HG02981 (cell line): ENCODE results near the gene NFIX.

Source experiments
- ATAC-seq: cut with Tn5 transposase; IDR thresholded peaks from one replicate; pipeline ENCODE4 v1.9.1; 2021; ENCODE audit warnings: mild to moderate bottlenecking, moderate library complexity; ENCODE audit not compliant: unreplicated experiment

The NFIX gene

GRCh38 chr19:13100841-13101589 lies 105.7 kb downstream of the NFIX start:
- no peak for ATAC-seq

DNA sequence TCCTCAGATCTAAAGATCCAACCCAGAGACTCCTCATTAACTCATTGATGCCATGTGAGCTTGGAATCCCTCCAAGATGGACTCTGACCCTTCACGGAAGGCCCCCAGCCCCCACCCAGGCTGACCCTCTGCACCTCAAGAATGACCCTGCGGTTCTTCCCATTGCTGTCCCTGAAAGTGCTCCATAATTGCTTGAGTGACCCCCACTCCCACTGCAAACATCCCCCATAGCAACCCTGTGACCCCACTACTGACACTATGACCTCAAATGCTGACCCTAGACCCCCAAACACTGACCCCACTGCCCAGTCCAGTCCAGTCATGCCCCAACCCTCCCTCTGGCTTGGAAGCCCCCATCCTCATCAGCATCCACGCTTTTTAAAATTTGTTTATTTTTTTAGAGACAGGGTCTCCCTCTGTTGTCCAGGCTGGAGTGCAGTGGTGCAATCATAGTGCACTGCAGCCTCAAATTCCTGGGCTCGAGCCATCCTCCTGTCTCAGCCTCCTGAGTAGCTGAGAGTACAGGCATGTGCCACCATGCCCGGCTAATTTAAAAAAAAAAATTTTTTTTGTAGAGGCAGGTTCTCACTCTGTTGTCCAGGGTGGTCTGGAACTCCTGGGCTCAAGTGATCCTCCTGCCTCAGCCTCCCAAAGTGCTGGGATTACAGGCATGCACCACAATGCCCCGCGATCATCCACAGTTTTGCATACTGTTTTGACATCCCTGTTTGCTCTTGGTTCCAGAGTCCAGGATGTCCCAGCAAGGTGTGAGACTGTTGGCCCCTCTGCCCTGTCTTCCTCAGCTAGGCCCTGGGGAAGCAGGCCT lies 106.5 kb downstream of the NFIX start:
- no peak for ATAC-seq

DNA sequence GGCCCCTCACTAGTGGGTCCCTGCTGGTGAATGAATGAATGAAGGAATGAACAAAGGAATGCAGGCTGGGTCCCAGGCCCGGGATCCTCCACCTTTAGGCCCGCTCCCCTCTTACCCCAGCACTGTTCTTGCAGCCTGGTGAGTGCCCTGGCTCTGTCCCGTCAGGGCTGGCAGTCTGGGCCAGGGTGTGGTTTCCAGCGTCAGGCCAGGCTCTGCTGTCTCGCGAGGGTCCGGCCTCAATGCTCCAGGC lies 107.1 kb downstream of the NFIX start:
- ATAC-seq = no peak

DNA sequence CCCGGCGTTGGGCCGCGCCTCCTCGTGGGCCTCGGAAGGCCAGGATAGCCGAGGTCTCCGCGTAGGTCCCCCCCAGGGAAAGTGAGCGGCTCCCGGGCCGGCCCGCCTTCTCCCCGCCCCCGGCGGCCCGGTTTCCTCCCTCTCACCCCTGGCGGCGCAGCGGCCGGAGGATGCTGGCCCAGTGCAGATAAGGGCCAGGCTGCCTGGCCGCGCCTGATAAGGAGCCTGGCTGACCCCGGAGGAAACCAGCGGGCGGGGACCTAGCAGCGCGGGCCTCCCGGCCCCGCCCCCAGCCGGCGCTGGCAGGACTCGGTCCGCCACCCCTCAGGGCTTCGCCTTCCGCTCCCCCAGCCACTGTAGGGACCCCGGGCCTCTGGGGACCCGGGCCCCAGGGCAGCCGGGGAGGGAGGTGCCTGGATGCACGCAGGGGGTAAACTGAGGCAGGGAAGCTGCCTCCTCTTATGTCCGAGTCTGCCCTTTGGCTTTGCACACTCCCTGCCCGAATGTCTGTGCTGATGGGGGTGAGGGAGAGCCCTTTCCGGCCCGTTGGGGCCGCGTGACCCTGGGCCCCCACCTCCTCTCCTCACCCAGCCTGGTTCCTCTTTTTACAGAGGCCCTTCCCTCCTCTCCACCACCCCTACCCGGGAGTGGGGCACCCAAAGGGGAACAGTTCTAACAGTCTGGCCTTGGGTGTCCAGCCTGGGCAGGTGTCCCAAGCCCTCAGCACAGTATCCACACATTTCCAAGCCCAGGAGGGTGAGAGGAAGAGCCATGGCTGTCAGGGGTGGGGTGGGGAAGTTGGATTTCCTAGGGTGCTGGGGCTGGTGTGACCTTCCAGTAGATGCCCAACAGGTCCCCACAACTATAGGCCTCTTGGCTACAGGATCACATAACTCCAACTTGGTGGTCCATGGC lies 107.6 kb downstream of the NFIX start, which contains the start of gene LYL1:
Gene LYL1, minus strand, starts transcription at position 193 of the 915 bp plus-strand sequence. CDS start 1,687 bp downstream, outside the sequence.
- no peak for ATAC-seq

DNA sequence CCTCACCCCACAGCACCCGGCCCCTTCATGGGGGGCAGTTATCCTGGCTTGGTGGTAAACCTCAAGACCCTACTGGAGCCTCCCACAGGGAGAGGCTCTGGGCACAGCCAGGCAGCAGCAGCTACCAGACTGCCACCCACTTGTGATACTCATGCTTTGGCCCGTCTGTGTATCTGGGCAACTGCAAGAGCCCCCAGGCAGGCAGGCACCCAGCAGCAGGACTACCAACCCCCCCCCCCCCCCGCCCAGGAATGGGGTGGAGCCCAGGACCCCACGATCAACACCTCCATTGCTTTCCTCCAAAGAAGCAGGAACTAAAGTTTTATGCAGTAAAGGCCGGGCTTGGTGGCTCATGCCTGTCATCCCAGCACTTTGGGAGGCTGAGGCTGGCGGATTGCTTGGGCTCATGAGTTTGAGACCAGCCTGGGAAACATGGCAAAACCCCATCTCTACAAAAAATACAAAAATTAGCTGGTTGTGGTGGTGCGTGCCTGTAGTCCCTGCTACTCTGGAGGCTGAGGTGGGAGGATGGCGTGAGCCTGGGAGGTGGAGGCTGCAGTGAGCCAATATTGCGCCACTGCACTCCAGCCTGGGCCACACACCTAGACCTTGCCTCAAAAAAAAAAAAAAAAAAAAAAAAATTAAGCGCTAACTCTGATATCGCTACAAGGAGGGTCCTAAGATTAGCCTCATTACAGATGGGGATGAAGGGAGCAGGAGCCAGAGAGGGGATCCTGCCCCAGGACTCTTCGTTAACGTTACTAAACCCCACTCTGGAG lies 108.5 kb downstream of the NFIX start:
- no peak for ATAC-seq

DNA sequence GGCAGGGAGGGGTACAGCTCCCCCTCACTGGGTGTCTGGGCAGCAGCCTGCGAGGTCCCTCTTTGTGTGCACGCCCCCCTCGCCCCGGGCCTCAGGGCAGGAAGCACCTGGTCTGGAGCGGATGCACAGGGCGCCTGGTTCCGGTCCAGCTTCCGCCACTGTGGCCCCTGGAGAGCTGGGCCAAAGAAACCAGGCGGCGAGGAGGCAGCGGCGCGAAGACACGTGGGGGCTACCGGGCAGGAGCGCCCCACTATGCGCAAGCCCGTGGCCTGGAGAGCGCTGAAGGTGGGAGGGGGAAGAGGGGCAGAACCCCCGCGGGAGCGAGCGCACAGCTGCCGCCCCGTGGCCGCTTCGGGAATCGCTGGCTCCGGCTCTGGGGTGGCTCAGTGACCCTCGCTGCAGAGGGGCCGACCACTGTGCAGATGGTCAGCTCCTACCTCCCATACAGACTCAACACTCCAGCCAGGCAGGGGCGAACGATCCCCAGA lies 109.1 kb downstream of the NFIX start:
- no peak for ATAC-seq

DNA sequence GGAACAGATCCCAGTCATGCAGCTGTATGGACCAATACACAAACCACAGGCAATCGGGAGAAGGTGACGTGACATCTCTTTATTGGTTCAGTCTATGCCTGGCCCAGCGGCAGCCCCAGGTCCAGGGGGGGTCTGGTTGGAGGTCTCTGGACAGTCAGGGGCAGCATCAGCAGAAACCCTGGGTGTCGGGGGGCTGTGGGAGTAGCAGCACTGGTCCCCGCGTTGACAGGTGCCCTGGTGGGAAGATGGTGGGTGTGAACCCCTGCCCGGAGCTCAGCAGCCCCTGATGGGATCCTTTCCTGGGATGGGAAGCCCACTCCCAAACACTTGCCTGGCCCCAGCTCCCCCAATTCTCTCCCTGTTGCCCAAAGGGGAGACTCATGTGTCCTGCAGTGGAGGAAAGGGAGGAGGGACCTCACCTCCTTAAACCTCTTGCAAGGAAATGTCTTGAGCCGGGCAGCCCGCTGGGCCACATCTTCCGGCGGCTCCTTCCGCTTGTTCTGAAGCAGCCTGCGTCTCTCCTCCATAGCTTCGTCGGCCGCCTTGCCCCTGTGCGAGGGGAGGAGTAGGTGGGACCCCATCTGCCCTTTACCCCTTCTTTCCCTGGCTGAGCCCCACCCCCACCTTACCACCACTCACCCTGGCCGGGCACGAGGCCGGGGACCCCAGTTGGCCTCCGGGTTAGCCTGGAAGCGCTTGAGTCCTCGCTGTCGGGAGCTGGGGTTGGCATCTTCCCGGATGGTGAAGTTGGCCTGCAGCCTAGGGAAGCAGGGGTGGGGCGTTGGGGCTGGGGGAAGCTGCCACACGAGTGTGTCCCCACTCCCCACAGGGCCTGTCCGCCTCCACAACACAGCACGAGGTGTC lies 109.8 kb downstream of the NFIX start:
- ATAC-seq = no peak

GRCh38 chr19:13109361-13110098 lies 114.3 kb downstream of the NFIX start:
- no peak for ATAC-seq

- no peak for ATAC-seq
Measured at GRCh38 chr19:13110099-13110610, 114.9 kb downstream of the NFIX start.

DNA sequence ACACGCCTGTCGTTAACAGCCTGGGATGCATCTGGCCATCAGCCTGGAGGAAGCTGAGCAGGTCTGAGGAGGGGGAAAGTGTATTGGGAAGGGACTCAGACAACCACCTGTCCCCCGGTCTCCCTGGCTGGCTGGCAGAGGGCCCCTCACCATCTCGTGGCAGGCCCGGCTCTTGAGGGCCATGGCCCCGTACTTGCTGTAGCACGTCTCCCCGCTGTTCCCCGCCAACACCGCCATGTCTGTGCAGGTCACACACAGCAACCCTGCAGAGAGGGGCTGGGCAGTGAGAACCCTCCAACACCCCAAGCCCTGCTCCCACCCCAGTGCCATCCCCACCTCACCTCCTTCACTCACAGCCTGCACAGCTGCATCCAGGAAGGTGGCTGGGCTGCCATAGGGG lies 117.3 kb downstream of the NFIX start:
- no peak for ATAC-seq

- no peak for ATAC-seq
Measured at GRCh38 chr19:13115936-13116281, 120.6 kb downstream of the NFIX start.

DNA sequence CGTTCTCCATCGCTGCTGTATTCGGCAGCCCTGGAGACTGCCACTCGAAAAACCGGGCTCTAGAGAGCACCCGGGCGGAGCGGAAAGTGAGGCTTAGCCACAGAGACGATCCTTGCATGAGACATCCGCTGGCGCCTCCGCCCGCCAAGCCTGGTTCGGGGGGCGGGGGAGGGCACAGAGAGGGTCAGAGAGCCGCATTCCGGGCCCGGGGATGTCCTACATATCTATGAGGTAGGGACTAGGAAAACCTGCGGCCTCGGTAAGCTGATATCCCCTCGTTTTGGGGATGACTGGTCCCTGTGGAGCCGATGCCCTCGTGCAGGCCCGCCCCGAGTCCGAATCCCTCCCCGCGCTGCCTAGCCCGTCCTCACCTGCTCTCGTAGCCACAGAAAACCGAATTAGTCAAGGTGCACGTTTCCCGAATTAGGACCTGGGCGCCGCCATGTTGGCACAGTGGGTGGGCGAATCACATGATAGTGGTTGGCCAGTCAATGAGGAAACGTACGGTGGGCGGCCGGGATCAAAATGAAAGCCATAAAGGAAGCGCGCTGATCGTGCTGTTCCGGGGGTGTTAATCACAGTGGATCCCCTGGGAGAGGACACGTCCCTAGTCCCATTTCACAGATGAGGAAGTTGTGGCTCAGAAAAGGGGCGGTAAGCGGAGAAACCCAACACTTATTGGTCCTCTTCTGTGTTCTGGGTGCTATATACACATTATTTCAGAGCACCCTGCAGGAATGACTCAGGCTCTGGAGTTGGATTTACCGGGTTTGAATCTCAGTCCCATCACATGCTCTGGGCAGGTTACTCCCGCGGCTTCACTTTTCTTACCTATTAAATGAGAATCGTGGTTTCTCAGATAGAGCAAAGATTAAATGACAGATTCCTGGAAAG lies 121.3 kb downstream of the NFIX start, which contains the start of gene TRMT1:
Gene TRMT1, minus strand, starts transcription at position 459 of the 894 bp plus-strand sequence. Its CDS starts 341 bp downstream, at position 118.
- ATAC-seq = peak; percentile 50

DNA sequence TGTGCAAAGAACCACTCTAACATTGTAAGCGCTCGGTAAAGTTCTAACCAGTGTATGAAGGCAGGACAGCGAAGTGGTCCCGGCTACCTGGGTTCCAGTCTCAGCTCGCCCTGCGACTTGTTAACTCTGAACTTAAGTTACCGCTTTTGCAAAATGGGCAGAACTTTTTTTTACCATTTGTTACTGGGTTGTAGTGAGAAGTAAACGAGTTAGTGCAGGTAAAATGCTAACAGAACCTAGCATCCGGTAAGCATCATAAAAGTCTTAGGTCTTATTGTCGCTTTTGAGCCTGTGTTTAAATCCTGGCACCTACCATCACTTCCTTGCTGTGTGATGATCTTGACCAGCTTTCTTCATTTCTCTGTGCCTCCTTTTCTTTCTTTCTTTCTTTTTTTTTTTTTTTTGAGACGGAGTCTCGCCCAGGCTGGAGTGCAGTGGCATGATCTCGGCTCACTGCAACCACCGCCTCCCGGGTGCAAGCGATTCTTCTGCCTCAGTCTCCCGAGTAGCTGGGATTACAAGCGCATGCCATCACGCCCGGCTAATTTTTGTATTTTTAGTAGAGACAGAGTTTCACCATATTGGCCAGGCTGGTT lies 122.0 kb downstream of the NFIX start:
- no peak for ATAC-seq

DNA sequence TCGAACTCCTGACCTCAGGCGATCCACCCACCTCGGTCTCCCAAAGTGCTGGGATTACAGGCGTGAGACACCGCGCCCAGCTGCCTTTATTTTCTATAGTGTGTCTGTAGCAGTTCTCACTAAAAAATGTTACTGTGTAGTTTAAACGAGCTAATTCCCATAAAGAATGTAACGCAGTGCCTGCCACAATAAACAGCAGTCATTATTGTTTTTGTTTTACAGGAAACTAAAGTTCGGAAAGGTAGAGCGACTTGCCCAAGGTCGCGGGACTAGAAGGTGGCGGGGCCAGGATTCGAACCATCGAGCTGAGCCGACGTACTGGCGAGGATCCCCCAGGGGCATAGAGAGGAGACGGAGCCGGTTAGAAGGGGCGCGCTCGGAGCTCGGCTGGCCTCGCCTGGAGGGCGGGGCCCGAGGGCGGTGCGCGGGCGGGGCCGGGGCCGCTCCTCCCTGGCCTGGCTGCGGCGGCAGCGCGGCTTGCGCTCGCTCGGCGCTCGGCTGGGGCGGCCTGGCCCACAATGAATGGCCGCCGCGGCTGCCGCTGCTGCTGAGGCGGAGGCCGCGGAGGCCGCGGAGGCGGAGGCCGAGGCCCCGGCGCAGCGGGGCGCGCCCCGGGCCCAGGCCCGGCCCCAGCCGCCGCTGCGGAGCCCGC lies 122.6 kb downstream of the NFIX start, which contains the start of gene NACC1:
Gene NACC1, plus strand, starts transcription at position 493 of the 652 bp plus-strand sequence. CDS start 16,944 bp downstream, outside the sequence.
- ATAC-seq = peak; percentile 53

DNA sequence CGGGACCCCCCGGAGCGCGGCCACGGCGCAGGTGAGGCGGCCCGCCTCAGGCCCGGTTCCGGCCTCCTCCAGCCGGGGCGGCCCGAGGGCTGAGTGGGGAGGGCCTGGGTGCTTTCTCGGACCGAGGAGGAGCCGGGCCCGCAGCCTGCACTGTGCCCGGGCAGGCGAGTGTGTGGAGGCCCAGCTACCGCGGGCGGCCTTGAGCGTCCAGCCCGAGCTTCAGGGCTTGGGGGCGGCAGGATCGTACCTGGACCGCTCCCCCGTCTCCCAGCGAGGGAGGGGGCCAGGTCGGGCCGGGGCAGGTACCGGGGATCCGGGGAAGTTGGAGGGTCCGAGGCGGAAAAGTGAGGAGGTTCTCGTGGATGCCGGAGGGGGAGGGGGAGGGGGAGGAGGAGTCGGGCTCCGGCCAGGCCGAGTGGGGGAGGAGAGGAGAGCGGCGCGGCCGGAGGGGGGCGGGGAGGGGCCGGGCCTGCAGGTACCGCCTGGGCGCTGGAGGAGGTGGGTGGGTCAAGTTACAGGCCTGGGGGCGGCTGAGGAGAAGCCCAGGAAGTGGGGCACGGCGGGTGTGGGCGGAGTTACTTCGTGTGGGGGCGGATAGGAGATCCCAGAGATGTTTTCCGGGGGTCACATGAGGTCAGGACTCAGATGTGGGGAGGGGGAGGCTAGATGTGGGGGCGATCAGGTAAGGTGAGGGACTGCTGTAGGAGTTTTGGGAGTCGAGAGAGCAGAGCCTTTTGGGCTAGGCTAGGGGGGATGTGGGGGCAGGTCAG lies 123.3 kb downstream of the NFIX start:
- ATAC-seq = no peak

- no peak for ATAC-seq
Measured at GRCh38 chr19:13119627-13120026, 124.4 kb downstream of the NFIX start.
